Measurements from ENCODE around the gene RARB. TPM values are rescaled to one million over a fixed set of nuclear protein-coding genes. Genes with fewer than 3 reads are reported as not detected.

RARB gene
- total RNA-seq, 1 donor, result not detected

DNA sequence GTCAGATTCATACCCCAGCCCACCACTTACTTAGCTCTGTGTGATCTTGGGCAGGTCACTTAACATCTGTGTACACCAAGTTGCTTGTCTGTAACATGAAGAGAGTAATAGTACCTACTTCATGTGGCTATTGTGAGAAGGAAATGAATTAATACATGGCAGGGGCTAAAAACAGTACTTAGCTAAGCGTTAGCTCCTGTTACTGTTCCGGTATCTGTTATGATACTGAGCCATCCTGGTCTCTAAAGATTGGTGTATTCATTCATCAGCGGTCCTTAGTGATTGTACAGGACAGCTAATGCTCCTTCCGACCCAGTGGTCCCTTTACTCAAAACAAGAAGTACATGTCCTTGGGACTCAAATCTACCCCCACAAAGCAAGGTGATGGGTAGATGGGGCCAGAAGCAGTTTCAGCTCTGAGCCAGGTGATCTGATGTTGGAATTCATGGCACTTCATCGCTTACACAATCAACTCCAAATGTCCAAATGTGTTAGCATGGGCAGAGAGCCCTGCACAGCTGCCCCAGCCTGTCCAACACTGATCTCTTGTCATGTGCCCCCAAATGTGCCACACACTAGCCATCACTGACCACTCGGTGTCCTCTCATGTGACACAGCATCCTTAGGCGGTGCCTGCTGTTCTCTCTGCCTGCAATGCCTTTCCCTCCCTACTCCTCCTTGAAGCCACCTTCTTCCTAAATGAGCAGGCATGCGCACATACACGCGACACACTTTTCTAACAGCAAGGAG, 84.1 kb downstream of the RARB start:
- no peaks in the 10 kb centered on the region for H3K4me1 ChIP-seq (ENCODE audit: insufficient read depth, low read length)
- H3K9me3 ChIP-seq (ENCODE audit: low read depth, low read length), result no peaks in the 10 kb centered on the region
- no peaks in the 10 kb centered on the region for H3K27me3 ChIP-seq (ENCODE audit: insufficient read depth, low read length)
- no peak overlapping the region for H3K4me3 ChIP-seq (ENCODE audit: low read length)

DNA sequence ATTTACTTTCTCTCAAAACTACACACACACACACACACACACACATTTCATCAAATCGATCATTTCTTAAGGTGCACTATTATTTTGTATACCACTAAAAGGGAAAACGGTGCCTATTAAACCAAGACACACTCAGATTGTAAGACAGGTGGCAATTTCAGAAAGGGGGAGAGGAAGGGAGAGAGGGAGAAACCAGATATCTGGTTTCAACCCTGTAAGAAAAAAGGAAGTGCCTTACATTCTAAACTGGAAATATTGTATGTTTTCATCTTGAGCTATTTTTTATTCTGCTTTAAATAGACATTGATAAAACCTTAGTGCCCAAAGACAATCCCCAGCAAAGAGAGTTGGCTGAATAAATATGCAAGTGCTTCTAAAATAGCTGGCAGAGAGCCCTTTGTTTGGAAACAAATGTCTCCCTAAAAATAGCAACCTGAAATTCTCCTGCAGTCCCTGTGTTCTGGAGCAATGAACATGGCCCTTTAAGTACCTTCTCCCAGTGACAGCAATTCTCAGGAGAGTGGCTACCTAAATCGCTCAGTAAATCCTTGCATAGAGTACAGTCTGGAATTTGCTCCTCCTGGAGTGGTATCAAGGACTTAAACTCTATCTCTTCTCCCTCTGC, 85.7 kb downstream of the RARB start:
- no peaks in the 10 kb centered on the region for H3K4me1 ChIP-seq (ENCODE audit: insufficient read depth, low read length)
- H3K4me3 ChIP-seq (ENCODE audit: low read length), result no peak overlapping the region
- no peaks in the 10 kb centered on the region for H3K9me3 ChIP-seq (ENCODE audit: low read depth, low read length)
- no peaks in the 10 kb centered on the region for H3K27me3 ChIP-seq (ENCODE audit: insufficient read depth, low read length)

DNA sequence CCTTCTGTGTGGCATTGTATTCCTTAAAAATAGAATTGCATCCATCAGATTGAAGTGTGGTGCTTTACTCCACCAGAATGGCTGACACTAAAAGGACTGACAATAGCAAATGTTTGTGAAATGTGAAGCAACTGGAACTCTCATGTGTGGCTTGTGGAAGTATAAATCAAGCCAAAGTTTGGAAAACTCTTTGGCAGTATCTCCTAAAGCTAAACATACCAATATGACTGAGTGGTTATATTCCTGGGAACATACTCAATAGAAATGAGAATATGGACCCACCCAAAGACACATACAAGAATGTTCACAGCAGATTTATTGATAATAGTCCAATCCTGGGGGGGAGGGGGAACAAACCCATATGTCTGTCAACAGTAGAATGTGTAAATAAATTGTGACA, 87.1 kb downstream of the RARB start:
- Histone ChIP-seq H3K4me3 (ENCODE audit: low read length) (no peak overlapping the region), H3K9me3 (ENCODE audit: low read depth, low read length) (no peaks in the 10 kb centered on the region), H3K4me1 (ENCODE audit: insufficient read depth, low read length) (no peaks in the 10 kb centered on the region), H3K27me3 (ENCODE audit: insufficient read depth, low read length) (no peaks in the 10 kb centered on the region)

DNA sequence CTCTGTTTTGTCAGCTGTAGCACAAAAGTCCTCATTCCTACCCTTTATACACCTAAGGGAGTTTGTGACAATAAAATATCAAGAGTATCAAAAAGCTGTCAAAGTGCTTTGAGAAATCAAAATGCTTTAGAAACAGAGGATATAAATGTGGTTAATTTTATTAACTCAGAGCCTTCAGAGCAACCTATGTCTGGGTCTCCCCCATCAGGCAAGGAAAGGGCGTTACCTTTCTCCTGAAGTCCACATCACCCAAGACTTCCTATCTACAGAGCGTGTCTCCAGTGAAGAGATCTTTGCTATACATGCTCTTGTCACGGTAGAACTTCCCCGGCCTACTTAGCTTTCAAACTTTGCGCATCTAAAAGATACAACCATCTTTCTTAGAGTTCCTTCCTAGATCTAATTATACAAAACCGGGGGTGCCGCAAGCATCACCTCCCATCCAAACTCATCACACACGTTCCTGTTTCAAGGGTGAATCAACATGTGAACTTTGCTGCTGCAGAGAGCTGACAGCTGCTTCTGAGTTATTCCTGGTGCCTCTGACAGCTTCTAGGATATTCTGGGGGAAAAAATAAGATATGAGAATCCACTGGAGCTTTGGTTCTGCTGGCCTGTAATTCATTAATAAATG, 93.0 kb downstream of the RARB start:
- H3K4me1 ChIP-seq (ENCODE audit: insufficient read depth, low read length), result no peaks in the 10 kb centered on the region

DNA sequence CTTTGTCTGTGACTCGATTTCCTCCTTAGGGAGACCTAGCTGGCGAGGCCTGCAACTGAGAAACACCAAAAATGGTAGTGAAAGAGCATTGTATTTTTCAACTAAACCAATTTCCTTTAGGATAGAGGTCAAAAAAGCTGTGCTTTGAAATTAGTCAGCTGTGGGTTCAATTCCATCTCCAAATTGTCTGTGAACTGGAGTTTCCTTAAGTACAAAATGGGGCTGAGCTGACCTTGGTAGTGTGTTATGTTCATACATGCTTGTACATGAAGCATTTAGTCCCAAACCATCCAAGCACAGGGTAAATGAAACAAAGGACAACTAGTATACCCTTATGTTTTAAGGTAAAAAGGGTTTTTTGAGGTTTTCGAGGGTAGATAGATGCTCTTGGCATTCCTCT, 99.3 kb downstream of the RARB start:
- Histone ChIP-seq H3K9me3 (ENCODE audit: low read depth, low read length) (no peaks in the 10 kb centered on the region), H3K4me3 (ENCODE audit: low read length) (no peak overlapping the region), H3K4me1 (ENCODE audit: insufficient read depth, low read length) (no peaks in the 10 kb centered on the region), H3K27me3 (ENCODE audit: insufficient read depth, low read length) (no peaks in the 10 kb centered on the region)

More for the DNA sequence above, 93.0 kb downstream of the RARB start:
- Histone ChIP-seq H3K27me3 (ENCODE audit: insufficient read depth, low read length) (no peaks in the 10 kb centered on the region), H3K9me3 (ENCODE audit: low read depth, low read length) (no peaks in the 10 kb centered on the region), H3K4me3 (ENCODE audit: low read length) (no peak overlapping the region)

DNA sequence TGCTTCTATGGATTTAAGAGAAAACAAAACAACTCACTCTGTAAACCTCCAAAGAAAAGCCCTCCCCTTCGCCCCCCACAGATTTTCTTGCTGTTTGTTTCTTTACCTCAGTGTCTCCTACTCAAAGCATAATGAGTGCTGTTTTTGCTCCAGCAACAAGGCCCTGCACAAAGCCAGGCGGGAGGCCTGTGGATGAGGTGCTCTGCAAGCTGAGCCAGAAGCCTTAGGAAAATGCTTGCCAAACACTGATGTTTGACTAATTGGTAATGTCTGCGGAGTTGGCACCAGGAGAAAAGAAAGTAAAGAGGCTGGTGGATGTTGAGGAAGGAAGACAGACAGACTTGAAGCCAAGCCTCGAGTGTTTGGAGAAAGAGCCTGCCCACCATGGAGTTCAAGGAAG, 99.7 kb downstream of the RARB start:
- Histone ChIP-seq H3K27me3 (ENCODE audit: insufficient read depth, low read length) (no peaks in the 10 kb centered on the region), H3K4me1 (ENCODE audit: insufficient read depth, low read length) (no peaks in the 10 kb centered on the region), H3K9me3 (ENCODE audit: low read depth, low read length) (no peaks in the 10 kb centered on the region), H3K4me3 (ENCODE audit: low read length) (no peak overlapping the region)

DNA sequence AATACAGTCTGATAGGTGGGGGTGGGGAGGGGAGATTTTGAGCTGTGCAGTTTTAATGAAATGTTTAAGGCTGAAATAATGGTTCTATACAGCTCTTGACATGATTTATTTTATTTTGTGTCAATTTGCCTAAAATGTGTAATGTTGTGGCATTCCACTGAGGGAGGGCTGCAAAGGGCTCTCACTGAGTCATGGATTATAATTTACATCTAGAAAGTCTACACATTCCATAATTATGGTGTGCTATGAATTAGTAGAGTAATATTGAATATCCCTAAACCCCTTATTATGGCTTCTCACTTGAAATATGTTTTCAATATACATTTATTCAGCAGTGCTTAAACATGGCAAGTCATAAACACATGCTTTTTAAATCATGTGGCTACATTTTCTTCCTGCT, 103.9 kb downstream of the RARB start:
- Histone ChIP-seq H3K4me3 (ENCODE audit: low read length) (no peak overlapping the region), H3K9me3 (ENCODE audit: low read depth, low read length) (no peaks in the 10 kb centered on the region), H3K27me3 (ENCODE audit: insufficient read depth, low read length) (no peaks in the 10 kb centered on the region), H3K4me1 (ENCODE audit: insufficient read depth, low read length) (no peaks in the 10 kb centered on the region)

DNA sequence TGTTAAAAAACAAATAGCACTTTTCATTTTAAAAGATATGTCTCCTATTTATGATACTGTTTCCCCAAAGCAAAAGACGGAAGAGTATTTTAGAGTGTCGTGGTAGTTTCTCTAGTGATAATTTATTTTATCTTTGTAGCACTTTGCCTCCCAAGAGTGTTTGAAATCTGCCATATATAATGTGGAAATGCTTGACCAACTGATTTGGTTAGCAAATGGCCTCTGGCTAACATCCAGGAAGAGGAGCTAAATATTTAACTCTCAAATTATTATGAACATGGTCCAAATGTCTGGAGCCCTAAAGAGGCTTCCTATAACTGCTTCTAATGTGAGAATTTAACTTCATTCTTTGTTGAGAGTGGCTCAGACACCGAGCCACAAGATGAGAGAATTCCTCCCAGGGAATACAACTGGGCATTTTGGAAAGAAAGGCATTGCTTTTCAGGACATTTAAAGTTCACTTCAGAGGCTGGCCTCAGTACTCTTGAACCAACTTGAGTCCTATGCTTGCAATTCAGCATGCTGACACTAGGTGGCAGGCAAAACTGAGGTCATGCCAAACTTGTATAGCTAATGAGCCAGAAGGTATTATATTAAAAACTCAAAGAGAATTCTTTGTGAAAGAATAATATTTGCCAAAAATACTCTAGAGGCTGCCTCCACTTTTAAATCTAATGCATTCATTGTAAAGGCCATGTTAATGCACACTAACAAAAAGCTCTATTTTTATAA, 104.5 kb downstream of the RARB start:
- no peaks in the 10 kb centered on the region for H3K27me3 ChIP-seq (ENCODE audit: insufficient read depth, low read length)

DNA sequence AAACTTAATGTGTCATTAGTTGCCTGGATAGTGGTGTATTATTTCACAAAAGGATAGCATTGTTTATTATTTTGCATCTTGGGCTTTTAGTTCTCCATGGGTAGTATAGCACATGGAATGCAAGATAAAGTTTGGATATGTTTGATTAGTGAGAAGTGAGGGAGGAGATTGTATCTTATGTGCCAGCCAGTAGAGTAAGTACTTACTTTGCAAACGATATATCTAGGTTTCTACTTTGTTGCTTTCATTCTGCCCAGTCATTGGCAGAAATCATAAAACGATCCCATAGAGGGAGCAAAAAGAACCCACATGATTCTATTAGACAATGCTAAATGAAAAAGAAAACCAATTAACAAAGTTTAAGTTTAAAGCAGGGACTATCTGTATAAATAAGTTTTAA, 105.3 kb downstream of the RARB start:
- Histone ChIP-seq H3K4me3 (ENCODE audit: low read length) (no peak overlapping the region), H3K4me1 (ENCODE audit: insufficient read depth, low read length) (no peaks in the 10 kb centered on the region), H3K27me3 (ENCODE audit: insufficient read depth, low read length) (no peaks in the 10 kb centered on the region), H3K9me3 (ENCODE audit: low read depth, low read length) (no peaks in the 10 kb centered on the region)

More for the DNA sequence above, 104.5 kb downstream of the RARB start:
- no peaks in the 10 kb centered on the region for H3K4me1 ChIP-seq (ENCODE audit: insufficient read depth, low read length)
- no peak overlapping the region for H3K4me3 ChIP-seq (ENCODE audit: low read length)
- no peaks in the 10 kb centered on the region for H3K9me3 ChIP-seq (ENCODE audit: low read depth, low read length)

DNA sequence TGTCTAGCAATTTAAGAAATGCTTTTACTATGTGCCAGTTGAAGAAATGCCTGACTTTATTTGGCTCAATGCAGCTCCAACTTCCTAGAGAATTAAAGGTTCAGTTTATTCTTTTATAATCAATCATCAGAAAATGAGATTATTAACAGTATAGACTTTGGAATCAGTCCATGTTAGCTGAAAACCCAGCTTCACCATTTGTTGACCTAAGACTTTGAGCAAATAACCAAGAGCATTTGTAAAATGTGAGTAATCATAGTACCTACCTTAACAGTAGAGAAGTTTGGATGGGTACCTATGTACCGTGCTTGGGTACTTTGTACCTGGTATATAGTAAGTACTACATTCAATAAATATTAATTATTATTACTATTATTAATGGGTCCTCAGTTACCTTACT, 105.9 kb downstream of the RARB start:
- H3K9me3 ChIP-seq (ENCODE audit: low read depth, low read length), result no peaks in the 10 kb centered on the region
- H3K4me3 ChIP-seq (ENCODE audit: low read length), result no peak overlapping the region
- H3K4me1 ChIP-seq (ENCODE audit: insufficient read depth, low read length), result no peaks in the 10 kb centered on the region
- H3K27me3 ChIP-seq (ENCODE audit: insufficient read depth, low read length), result no peaks in the 10 kb centered on the region

DNA sequence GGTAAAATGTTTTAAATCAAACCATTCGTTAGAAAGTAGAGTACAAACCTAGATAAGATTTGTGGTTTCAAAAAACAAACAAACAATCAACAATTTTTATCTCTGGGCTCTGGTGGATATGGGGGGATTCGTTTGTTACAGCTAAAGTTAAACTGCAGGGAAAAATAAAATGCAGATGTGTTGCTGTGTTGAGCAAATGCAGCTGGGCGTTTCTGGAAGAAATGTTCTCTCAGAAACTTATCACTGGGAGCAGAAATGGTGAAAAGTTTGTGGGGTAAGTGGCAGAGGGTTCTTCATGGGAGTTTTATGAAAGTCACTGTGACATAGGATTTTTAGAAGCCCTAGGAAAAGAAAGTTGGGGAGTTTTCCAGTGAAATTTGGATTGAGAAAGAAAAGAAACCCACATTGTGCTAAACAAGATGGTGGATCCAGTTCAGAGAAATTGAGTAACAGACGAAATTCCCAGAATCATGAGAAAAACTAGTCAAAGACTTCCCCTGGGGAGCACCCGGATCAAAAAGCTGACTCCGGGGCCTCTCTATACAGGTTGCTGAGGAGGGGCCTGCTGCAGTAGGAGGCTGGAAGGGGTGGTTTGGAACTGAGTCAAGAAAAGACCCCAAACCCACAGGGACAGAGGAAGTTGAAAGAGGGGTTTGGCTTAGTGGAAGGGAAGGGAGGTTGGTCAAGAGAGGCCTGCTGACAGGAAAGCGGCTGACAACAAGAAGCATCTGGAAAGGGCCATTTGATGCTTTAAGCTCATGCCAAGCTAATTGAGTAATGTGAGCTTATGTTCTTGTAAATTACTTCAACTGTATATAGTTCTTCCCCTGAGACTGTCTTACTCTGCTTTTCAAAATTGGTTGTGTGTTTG, 108.7 kb downstream of the RARB start:
- Histone ChIP-seq H3K4me3 (ENCODE audit: low read length) (no peak overlapping the region), H3K27me3 (ENCODE audit: insufficient read depth, low read length) (no peaks in the 10 kb centered on the region), H3K4me1 (ENCODE audit: insufficient read depth, low read length) (no peaks in the 10 kb centered on the region), H3K9me3 (ENCODE audit: low read depth, low read length) (no peaks in the 10 kb centered on the region)

DNA sequence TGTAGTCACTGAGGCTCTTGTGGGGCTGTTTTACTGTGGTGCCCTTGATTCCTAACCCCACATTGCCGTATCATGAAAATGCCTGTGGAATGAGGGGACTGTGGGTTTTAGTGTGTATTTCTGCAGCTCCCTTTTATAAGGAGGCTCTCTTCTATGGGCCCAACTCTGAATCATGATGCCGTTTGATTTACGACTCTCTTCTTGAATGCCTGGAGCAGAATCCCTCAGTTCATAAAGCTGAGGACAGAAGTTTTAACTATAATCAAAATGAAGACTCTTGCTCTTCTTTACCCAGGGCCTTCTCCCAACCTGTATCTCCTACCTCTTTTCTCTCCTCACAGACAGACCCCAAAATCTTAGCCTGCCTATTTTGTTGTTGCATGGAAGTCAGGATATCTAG, 109.5 kb downstream of the RARB start:
- Histone ChIP-seq H3K27me3 (ENCODE audit: insufficient read depth, low read length) (no peaks in the 10 kb centered on the region), H3K4me1 (ENCODE audit: insufficient read depth, low read length) (no peaks in the 10 kb centered on the region), H3K4me3 (ENCODE audit: low read length) (no peak overlapping the region), H3K9me3 (ENCODE audit: low read depth, low read length) (no peaks in the 10 kb centered on the region)

DNA sequence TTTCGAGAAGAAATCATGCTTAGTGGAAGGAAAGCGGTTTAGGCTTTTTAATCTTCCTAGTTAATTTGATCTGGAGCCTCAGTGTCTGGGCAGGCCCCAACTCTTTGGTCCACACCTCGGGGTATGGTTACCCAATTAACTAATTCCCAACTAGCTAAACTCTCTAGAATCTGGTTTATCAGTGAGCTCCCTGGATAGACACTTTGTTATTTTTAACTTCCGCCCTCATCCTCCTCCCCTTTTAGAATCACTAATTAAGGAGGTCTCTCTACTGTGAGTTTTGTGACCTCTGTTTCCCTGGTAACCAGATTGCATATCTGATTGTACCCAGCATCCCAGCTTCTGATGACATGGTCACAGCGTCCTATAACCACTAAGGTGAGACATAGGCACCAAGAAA, 112.2 kb downstream of the RARB start:
- Histone ChIP-seq H3K27me3 (ENCODE audit: insufficient read depth, low read length) (no peaks in the 10 kb centered on the region), H3K9me3 (ENCODE audit: low read depth, low read length) (no peaks in the 10 kb centered on the region), H3K4me1 (ENCODE audit: insufficient read depth, low read length) (no peaks in the 10 kb centered on the region), H3K4me3 (ENCODE audit: low read length) (no peak overlapping the region)

DNA sequence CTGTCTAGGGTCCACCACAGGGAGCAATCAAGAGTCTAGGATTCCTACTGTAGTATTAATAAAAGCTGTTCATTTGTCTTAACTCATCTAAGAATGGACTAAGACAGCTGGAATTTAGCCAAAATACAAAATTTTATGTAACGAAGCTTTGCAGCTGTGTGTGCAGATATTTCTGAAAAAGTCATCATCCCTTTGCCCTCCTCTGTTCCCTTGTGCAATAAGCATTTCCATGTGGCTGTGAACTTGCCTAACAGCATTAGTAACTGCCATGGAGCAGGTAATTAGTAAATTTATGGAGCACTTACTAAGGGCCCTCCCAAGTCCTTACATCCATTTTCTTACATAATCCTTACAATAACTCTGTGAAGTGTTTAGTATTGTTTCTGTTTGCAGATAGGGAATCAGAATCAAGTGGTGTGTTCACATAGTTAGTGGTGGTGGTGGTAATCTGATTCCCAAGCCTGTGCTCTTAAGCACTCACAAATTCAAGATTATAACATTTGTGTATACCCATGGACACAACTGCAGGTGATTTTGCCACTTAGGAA, 114.5 kb downstream of the RARB start:
- Histone ChIP-seq H3K4me1 (ENCODE audit: insufficient read depth, low read length) (no peaks in the 10 kb centered on the region), H3K27me3 (ENCODE audit: insufficient read depth, low read length) (no peaks in the 10 kb centered on the region), H3K4me3 (ENCODE audit: low read length) (no peak overlapping the region), H3K9me3 (ENCODE audit: low read depth, low read length) (no peaks in the 10 kb centered on the region)

Data from mononuclear cell (primary cell).